ENCODE data around the gene PCDHB14.

DNA sequence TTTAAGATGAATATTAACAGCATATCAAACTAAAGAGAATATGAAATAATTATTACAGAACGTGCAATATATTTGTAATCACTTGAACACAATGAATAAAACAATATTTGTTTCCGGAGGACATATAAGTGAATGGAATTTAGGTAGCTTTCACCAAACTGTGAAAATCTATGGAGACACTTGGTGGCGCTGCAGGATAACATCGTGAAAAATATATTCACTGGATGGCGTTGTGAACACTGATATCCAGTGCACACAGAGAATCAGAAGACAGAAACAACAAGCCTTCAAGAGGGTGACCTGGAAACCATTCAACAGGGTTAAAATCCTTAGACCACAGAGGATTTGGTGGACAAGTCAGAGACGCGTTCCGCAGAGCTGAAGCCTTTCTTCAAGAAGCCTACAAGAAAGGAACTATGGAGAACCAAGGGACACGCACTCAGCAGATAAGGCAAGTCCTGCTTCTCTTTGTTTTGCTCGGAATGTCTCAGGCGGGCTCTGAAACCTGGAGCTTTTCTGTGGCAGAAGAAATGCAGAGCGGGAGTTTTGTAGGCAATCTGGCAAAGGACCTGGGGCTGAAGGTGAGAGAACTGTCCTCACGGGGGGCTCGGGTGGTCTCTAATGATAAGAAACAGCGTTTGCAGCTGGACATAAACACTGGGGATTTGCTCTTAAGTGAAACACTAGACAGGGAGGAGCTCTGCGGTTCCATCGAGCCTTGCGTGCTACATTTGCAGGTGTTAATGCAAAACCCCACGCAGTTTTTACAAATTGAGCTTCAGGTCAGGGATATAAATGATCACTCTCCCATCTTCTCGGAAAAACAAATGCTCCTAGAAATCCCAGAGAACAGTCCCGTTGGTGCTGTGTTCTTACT, 23.5 kb upstream of the PCDHB14 start, which contains the start of gene PCDHB11:
- TF ChIP-seq POLR2AphosphoS5 (IDR thresholded peaks at IDR 0.05; ENCODE audit: low read depth, low read length) (no peak), POLR2A (IDR thresholded peaks at IDR 0.05; ENCODE audit: low read depth, low read length) (no peak), TAF1 (IDR thresholded peaks at IDR 0.05; ENCODE audit: borderline replicate concordance, low read depth, low read length) (no peak)
